ENCODE measurements around the gene CLIP1.

Gene CLIP1

DNA sequence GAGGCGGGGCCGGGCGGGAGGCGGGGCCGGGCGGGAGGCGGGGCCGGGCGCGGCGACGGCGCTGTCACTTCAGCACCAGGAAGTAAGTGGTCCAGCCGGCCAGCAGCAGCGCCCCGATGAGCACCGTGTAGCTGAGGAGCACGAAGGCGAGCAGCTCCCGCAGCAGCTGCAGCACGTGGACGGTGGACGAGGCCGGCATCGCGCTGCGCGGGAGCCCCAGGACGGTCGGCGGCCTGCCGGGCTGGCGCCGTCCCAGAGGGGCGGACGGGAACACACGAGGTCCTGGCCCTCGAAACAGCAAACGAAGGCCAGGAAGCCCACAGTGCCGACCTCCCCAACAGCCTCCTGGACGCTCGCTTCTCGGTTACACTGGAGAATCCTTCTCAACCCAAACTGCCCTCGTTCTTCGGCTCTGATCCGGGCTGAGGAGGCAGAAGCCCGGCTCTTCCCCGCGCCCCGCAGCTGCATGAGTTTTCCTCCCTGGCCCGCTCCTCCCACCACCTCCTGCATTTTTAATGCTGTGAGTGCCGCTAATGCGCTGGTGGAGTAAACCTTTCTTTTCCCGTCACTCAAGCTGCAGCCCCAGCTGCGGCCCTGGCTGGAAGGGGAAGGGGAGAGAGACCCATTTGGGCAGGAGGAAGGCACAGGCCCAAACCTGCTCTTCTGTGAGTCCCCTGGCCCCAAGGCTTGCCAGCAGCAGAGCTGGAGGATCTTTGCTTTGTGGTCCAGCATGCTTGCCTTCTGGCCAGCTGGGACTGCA is 195.9 kb downstream of the CLIP1 start:
- peaks cover 43% of the 10 kb centered on the region for H3K4me1 Mint-ChIP-seq (ENCODE audit: low read depth)
- no peak for DNase-seq
- peaks cover 68% of the 10 kb centered on the region for H3K36me3 Mint-ChIP-seq (ENCODE audit: low read depth)
- H3K4me3 Mint-ChIP-seq, result peak overlapping the region; percentile 57
- no peak overlapping the region for H3K27ac Mint-ChIP-seq
- H3K9me3 Mint-ChIP-seq, result no peaks in the 10 kb centered on the region
- no peaks in the 10 kb centered on the region for H3K27me3 Mint-ChIP-seq

DNA sequence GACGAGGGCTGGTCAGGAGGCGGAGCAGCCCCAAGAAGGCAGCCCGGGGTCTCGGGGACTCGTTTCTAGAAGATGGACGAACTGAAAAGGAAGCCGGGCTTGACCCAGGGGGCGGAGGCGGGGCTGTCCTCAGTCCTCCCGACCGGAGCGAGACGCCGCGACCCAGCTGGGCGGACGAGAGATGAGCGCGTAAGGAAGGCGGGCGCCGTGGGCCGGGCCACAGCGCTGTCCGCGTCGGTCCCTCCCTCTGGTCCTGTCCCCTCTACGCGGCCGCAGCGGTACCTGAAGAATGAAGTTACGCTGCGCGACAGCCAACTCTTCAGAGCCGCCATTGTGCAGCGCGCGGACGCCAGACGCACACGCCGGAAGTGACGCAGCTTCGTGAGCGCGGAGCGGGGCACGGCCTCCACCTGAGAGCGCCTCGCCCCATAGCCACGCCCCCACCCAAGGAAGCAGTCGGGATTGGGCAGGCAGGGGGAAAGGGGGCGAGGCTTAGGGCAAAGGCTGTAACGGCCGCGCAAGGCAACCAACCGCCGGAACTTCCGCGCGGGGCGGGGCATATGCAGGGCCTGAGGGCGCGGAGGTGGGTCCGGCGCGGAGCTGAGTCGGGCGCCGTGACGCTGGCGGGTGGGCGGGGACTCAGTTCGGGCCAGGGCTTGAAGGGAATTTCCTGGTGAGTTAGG is 196.6 kb downstream of the CLIP1 start, which contains the start of gene DIABLO:
TSS of gene DIABLO (minus strand) at position 370 of the 683 bp plus-strand sequence. CDS start at position 332, 38 bp downstream.
- peak; percentile 99 for DNase-seq
- Mint-ChIP-seq H3K9me3 (no peaks in the 10 kb centered on the region), H3K4me3 (peak within 1 kb of the TSS; percentile 92), H3K27ac (peak within 1 kb of the TSS; percentile 93), H3K27me3 (no peaks in the 10 kb centered on the region), H3K36me3 (ENCODE audit: low read depth) (peaks cover 68% of the 10 kb centered on the region), H3K4me1 (ENCODE audit: low read depth) (peaks cover 48% of the 10 kb centered on the region)
